Esophagus muscularis mucosa (tissue), 4 donors: ENCODE data around the gene SLC25A11.

Experiments
- EP300 ChIP-seq: sonication (generic); formaldehyde crosslinking; IDR thresholded peaks from one replicate; pipeline ENCODE4 v1.6.1; 2017; ENCODE audit warnings: antibody characterized with exemption
- POLR2A ChIP-seq: fragments of 450-650 bp; IDR thresholded peaks from one replicate; pipeline ENCODE4 v1.6.1; 2017; ENCODE audit warnings: antibody characterized with exemption, moderate library complexity, mild to moderate bottlenecking, low read depth
- POLR2AphosphoS5 ChIP-seq, 2 donors: sonication (generic); formaldehyde crosslinking; IDR thresholded peaks; one replicate each; pipeline ENCODE4 v1.6.1; 2017; ENCODE audit warnings: antibody characterized with exemption in 2 of 2
- TF ChIP-seq, protein P1 (sequence below), 3 experiments: fragments of 200-600 bp in 2 of 3; fragments of 450-650 bp in 1 of 3; sonication (generic) in 2 of 3; IDR thresholded peaks; one replicate each; pipeline ENCODE4 v1.5.1; 2017 to 2019; ENCODE audit warnings: antibody characterized with exemption in 3 of 3, mild to moderate bottlenecking in 2 of 3, moderate library complexity in 1 of 3

GRCh38 chr17:4948931-4949320, 9.1 kb upstream of the SLC25A11 start:
- TF ChIP-seq, protein P1, sequence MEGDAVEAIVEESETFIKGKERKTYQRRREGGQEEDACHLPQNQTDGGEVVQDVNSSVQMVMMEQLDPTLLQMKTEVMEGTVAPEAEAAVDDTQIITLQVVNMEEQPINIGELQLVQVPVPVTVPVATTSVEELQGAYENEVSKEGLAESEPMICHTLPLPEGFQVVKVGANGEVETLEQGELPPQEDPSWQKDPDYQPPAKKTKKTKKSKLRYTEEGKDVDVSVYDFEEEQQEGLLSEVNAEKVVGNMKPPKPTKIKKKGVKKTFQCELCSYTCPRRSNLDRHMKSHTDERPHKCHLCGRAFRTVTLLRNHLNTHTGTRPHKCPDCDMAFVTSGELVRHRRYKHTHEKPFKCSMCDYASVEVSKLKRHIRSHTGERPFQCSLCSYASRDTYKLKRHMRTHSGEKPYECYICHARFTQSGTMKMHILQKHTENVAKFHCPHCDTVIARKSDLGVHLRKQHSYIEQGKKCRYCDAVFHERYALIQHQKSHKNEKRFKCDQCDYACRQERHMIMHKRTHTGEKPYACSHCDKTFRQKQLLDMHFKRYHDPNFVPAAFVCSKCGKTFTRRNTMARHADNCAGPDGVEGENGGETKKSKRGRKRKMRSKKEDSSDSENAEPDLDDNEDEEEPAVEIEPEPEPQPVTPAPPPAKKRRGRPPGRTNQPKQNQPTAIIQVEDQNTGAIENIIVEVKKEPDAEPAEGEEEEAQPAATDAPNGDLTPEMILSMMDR (IDR thresholded peaks at IDR 0.05), result no peak
- TF ChIP-seq POLR2A (peak; percentile 8), EP300 (no peak), POLR2AphosphoS5 (IDR thresholded peaks at IDR 0.05) (peak; percentile 53 to 59)
